HG02970 (cell line): Measurements from ENCODE around the gene MTOR.
"Not testable (repeated sequence)": the region's sequence is repeated elsewhere in the genome, so short reads cannot be mapped to it uniquely, and the experiment has no call there.

Experiments
- ATAC-seq: cut with Tn5 transposase; IDR thresholded peaks from one replicate; pipeline ENCODE4 v1.9.1; 2021; ENCODE audit warnings: mild to moderate bottlenecking, moderate library complexity, moderate number of reproducible peaks; ENCODE audit not compliant: unreplicated experiment, low FRiP score

Gene MTOR

GRCh38 chr1:11281518-11282331 lies 19.4 kb upstream of the MTOR start:
- ATAC-seq: no peak

- ATAC-seq: no peak
Observed at GRCh38 chr1:11280719-11281376, 18.5 kb upstream of the MTOR start.

- no peak for ATAC-seq
Observed at GRCh38 chr1:11279630-11280029, 17.3 kb upstream of the MTOR start.

GRCh38 chr1:11279152-11279551 lies 16.8 kb upstream of the MTOR start:
- no peak for ATAC-seq

GRCh38 chr1:11273595-11274234 lies 11.4 kb upstream of the MTOR start:
- ATAC-seq: peak; percentile 41

- ATAC-seq: peak; percentile 89
Observed at GRCh38 chr1:11272832-11273594, 10.7 kb upstream of the MTOR start, which contains the start of gene UBIAD1. UBIAD1 (plus strand) TSS chr1:11273198; CDS start chr1:11273532, 334 bp downstream.

- ATAC-seq: no peak
Observed at GRCh38 chr1:11272544-11272831, 10.1 kb upstream of the MTOR start.

- not testable (repeated sequence) for ATAC-seq
Observed at GRCh38 chr1:11267350-11268337, 5.3 kb upstream of the MTOR start.

GRCh38 chr1:11266268-11267074 lies 4.1 kb upstream of the MTOR start:
- no peak for ATAC-seq

- no peak for ATAC-seq
Observed at GRCh38 chr1:11256299-11256698, 6.1 kb downstream of the MTOR start.

GRCh38 chr1:11253226-11253625 lies 9.1 kb downstream of the MTOR start:
- no peak for ATAC-seq

GRCh38 chr1:11252538-11252937 lies 9.8 kb downstream of the MTOR start:
- no peak for ATAC-seq

- ATAC-seq: no peak
Observed at GRCh38 chr1:11248169-11248568, 14.2 kb downstream of the MTOR start.

- no peak for ATAC-seq
Observed at GRCh38 chr1:11245904-11246719, 16.2 kb downstream of the MTOR start.

- no peak for ATAC-seq
Observed at GRCh38 chr1:11245248-11245647, 17.1 kb downstream of the MTOR start.

GRCh38 chr1:11238311-11238710 lies 24.0 kb downstream of the MTOR start:
- ATAC-seq: no peak

- ATAC-seq: no peak
Observed at GRCh38 chr1:11237356-11237755, 25.0 kb downstream of the MTOR start.

- ATAC-seq: no peak
Observed at GRCh38 chr1:11233208-11233607, 29.1 kb downstream of the MTOR start.
